RWPE1 (cell line): ENCODE data around the gene NR5A2.
A peak's percentile ranks its signal among the peaks of the same experiment; 100 is the strongest.

ENCODE experiments used
- CTCF ChIA-PET: fragments of 350-600 bp; sonication (Branson Sonifier 250); formaldehyde crosslinking; extraction: SDS; loops from one replicate; lab custom pipeline; 2021; lab: Yijun Ruan, JAX
- POLR2A ChIA-PET: fragments of 400-600 bp; formaldehyde crosslinking; extraction: SDS; loops from one replicate; lab custom pipeline; 2020; ENCODE audit warnings: antibody characterized with exemption; ENCODE audit not compliant: low non-redundant PET; lab: Yijun Ruan, JAX
- DNase-seq: peaks from one replicate; pipeline ENCODE4 v3.0.0; 2012; ENCODE audit warnings: low spot score
- H3K27ac ChIP-seq: fragments of 450-650 bp; 2 replicates; pipeline ENCODE4 v1.5.1; 2017
- CTCF ChIP-seq: fragments of 450-650 bp; conservative IDR thresholded peaks from 2 replicates; pipeline ENCODE4 v1.5.1; 2017; ENCODE audit warnings: low read depth, mild to moderate bottlenecking

Gene NR5A2

GRCh38 chr1:200072636-200073285 lies 45.3 kb downstream of the NR5A2 start:
- no peak for TF ChIP-seq CTCF
- POLR2A ChIA-PET, result no interaction called here
- H3K27ac ChIP-seq, result no peak overlapping the region
- CTCF ChIA-PET, result no interaction called here
- no peak for DNase-seq

- POLR2A ChIA-PET, result no interaction called here
- CTCF ChIA-PET, result no interaction called here
- DNase-seq, result no peak
- TF ChIP-seq CTCF, result no peak
- H3K27ac ChIP-seq, result no peak overlapping the region
Observed at GRCh38 chr1:200073286-200073637, 45.8 kb downstream of the NR5A2 start.

- no peak overlapping the region for H3K27ac ChIP-seq
- POLR2A ChIA-PET, result no interaction called here
- no peak for TF ChIP-seq CTCF
- no peak for DNase-seq
- CTCF ChIA-PET, result interaction anchor here (0.7 kb wide), 1 partner anchor 391 kb away, joined by 4 read pairs; no protein-coding TSS in a partner anchor
Observed at GRCh38 chr1:200075522-200075921, 48.0 kb downstream of the NR5A2 start.

- ChIA-PET CTCF (interaction anchor here (0.7 kb wide), 1 partner anchor 392 kb away, joined by 4 read pairs; no protein-coding TSS in a partner anchor), POLR2A (no interaction called here)
- TF ChIP-seq CTCF, result no peak
- H3K27ac ChIP-seq, result no peak overlapping the region
- DNase-seq, result peak; percentile 55
Observed at GRCh38 chr1:200075938-200076546, 48.5 kb downstream of the NR5A2 start.

- TF ChIP-seq CTCF, result no peak
- DNase-seq, result no peak
- POLR2A ChIA-PET, result no interaction called here
- CTCF ChIA-PET, result interaction anchor here (0.7 to 1.0 kb wide), 3 partner anchors 8 to 430 kb away, joined by 3 to 9 read pairs (median 4); no protein-coding TSS in a partner anchor
- H3K27ac ChIP-seq, result no peak overlapping the region
Observed at GRCh38 chr1:200079232-200079940, 51.9 kb downstream of the NR5A2 start.

GRCh38 chr1:200081151-200081968 lies 53.9 kb downstream of the NR5A2 start:
- ChIA-PET POLR2A (no interaction called here), CTCF (interaction anchor here (0.6 to 0.8 kb wide), 5 partner anchors 10 to 397 kb away, joined by 3 to 4 read pairs (median 3); no protein-coding TSS in a partner anchor)
- no peak for DNase-seq
- no peak for TF ChIP-seq CTCF
- no peak overlapping the region for H3K27ac ChIP-seq
